BLaER1 treated with 17β-estradiol and CSF1 and Interleukin-3, amounts not matched to agents 10 nM and 100 nM (cell line): ENCODE results near the gene CHAF1B.
"Not testable (repeated sequence)": the region's sequence is repeated elsewhere in the genome, so short reads cannot be mapped to it uniquely, and the experiment has no call there.

Source experiments
- H3K27ac ChIP-seq, 11 experiments: shearing (Covaris generic); formaldehyde crosslinking; 2 replicates each; pipeline ENCODE4 v1.8.1; 2022
- H3K27me3 ChIP-seq, 11 experiments: shearing (Covaris generic); formaldehyde crosslinking; 2 replicates each; pipeline ENCODE4 v1.8.1; 2022
- H3K36me3 ChIP-seq, 11 experiments: shearing (Covaris generic); formaldehyde crosslinking; 2 replicates each; pipeline ENCODE4 v1.8.1; 2022
- H3K4me1 ChIP-seq, 10 experiments: shearing (Covaris generic); formaldehyde crosslinking; 2 replicates each; pipeline ENCODE4 v1.8.1; 2022
- H3K4me2 ChIP-seq, 11 experiments: shearing (Covaris generic); formaldehyde crosslinking; 2 replicates each; pipeline ENCODE4 v1.8.1; 2022
- H3K4me3 ChIP-seq, 10 experiments: shearing (Covaris generic); formaldehyde crosslinking; 2 replicates each; pipeline ENCODE4 v1.8.1; 2022
- H3K9ac ChIP-seq, 11 experiments: shearing (Covaris generic); formaldehyde crosslinking; 2 replicates each; pipeline ENCODE4 v1.8.1; 2022
- H3K9me3 ChIP-seq, 11 experiments: shearing (Covaris generic); formaldehyde crosslinking; replicated peaks in 1 of 11; 2 replicates each; pipeline ENCODE4 v1.8.1; 2022
- H4K20me1 ChIP-seq, 11 experiments: shearing (Covaris generic); formaldehyde crosslinking; 2 replicates each; pipeline ENCODE4 v1.8.1; 2022
- Cebpa-rat ChIP-seq, 11 experiments: shearing (Covaris generic); IDR thresholded peaks; 2 replicates each; pipeline ENCODE4 v1.8.1; 2022

CHAF1B gene

GRCh38 chr21:36396971-36397370 lies 11.8 kb downstream of the CHAF1B start:
- Histone ChIP-seq H3K27me3 (no peaks in the 10 kb centered on the region), H3K27ac (no peak overlapping the region), H3K4me3 (no peak overlapping the region), H3K4me1 (0 out of 20 replicates have a peak, but pooled peaks cover 0 to 2% (median 0%) of the 10 kb centered on the region in 10 experiments), H3K9ac (no peak overlapping the region), H3K4me2 (no peak overlapping the region), H3K9me3 (peaks cover 11 to 13% (median 12%) of the 10 kb centered on the region in 11 experiments; a peak in 21 of 22 replicates), H4K20me1 (no peaks in the 10 kb centered on the region), H3K36me3 (peaks cover 0 to 96% (median 91%) of the 10 kb centered on the region in 11 experiments; a peak in 20 of 22 replicates)
- TF ChIP-seq Cebpa-rat (IDR thresholded peaks at IDR 0.05): no peak

DNA sequence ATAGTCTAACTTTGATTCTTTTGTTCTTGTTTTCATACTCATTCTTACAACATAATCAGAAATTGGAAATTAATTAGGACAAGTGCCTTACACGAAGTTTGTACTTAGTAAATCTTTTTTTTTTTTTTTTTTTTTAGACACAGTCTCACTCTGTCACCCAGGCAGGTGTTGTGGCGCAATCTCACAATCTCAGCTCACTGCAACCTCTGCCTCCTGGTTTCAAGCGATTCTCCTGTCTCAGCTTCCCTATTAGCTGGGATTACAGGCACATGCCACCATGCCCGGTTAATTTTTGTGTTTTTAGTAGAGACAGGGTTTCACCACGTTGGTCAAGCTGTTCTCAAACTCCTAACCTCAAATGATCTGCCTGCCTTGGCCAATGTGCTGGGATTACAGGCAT lies 12.4 kb downstream of the CHAF1B start:
- H3K9ac ChIP-seq: no peak overlapping the region
- 0 out of 20 replicates have a peak, but pooled peaks cover 0 to 5% (median 0%) of the 10 kb centered on the region in 10 experiments for H3K4me1 ChIP-seq
- H4K20me1 ChIP-seq: no peaks in the 10 kb centered on the region
- no peak for TF ChIP-seq Cebpa-rat (IDR thresholded peaks at IDR 0.05)
- H3K27ac ChIP-seq: no peak overlapping the region
- no peak overlapping the region for H3K4me3 ChIP-seq
- no peaks in the 10 kb centered on the region for H3K27me3 ChIP-seq
- peaks cover 2 to 96% (median 91%) of the 10 kb centered on the region in 11 experiments; a peak in 21 of 22 replicates for H3K36me3 ChIP-seq
- H3K4me2 ChIP-seq: no peak overlapping the region
- peaks cover 4 to 6% (median 6%) of the 10 kb centered on the region in 11 experiments; a peak in 17 of 22 replicates for H3K9me3 ChIP-seq

DNA sequence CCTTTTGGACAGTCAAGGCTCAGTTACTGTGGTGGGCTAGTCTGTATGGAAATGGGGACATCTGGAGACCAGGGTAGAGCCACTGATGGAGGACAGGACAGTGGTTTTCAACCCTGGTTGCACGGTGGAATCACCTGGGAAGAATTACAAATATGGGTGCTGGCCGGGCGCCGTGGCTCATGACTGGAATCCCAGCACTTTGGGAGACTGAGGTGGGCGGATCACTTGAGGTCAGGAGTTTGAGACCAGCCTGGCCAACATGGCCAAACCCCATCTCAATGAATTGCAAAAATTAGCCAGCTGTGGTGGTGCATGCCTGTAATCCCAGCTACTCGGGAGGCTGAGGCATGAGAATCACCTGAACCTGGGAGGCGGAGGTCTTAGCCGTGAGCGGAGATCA lies 14.5 kb downstream of the CHAF1B start:
- H4K20me1 ChIP-seq, H3K4me3 ChIP-seq, H3K9ac ChIP-seq, H3K27ac ChIP-seq, H3K9me3 ChIP-seq, H3K4me2 ChIP-seq, H3K27me3 ChIP-seq, H3K4me1 ChIP-seq: not testable (repeated sequence)
- H3K36me3 ChIP-seq: peaks cover 12 to 94% (median 89%) of the 10 kb centered on the region in 11 experiments; a peak in 21 of 22 replicates

DNA sequence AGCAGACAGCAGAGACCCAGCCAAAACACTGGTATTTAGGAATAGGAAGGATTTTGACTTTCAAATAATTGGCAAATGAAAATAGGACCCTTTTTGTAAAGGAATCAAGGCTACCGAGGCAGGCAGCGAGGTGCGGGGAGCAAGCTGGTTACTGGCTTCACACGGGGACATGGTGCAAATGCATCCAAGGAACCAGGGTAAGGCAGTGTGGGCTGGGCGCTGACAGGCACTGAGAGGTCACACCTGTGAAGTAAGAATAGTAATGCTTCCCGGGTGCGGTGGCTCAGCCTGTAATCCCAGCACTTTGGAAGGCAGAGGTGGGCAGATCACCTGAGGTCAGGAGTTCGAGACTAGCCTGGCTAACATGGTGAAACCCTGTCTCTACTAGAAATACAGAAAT lies 15.5 kb downstream of the CHAF1B start:
- no peaks in the 10 kb centered on the region for H3K27me3 ChIP-seq
- H3K9ac ChIP-seq: no peak overlapping the region
- no peak overlapping the region for H3K4me3 ChIP-seq
- no peak for TF ChIP-seq Cebpa-rat (IDR thresholded peaks at IDR 0.05)
- no peak overlapping the region for H3K27ac ChIP-seq
- no peak overlapping the region for H3K4me2 ChIP-seq
- peaks cover 12 to 94% (median 87%) of the 10 kb centered on the region in 11 experiments; a peak in 21 of 22 replicates for H3K36me3 ChIP-seq
- H3K9me3 ChIP-seq: no peaks in the 10 kb centered on the region
- no peaks in the 10 kb centered on the region for H4K20me1 ChIP-seq
- H3K4me1 ChIP-seq: 0 out of 20 replicates have a peak, but pooled peaks cover 0 to 5% (median 0%) of the 10 kb centered on the region in 10 experiments

DNA sequence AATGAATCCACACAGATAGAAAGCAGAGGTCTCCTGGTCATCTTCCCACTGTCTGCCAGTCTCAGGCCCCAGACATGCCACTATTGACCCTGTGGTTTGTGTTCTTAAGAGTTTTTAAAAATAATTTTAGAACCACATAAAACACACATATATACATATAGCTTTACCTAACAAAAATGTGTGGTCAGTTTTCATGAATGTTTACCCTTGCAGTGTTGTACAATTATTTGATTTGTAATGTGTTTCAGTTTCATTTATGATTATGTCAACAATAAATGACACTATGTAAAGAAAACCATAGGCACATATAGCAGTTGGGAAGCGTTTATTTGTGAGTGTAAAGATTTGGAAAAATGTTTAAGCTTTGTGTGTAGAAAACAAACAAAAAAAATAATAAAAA lies 17.1 kb downstream of the CHAF1B start:
- Histone ChIP-seq H3K36me3 (peaks cover 12 to 94% (median 87%) of the 10 kb centered on the region in 11 experiments; a peak in 21 of 22 replicates), H3K4me3 (no peak overlapping the region), H3K9ac (no peak overlapping the region), H3K9me3 (no peaks in the 10 kb centered on the region), H3K4me1 (0 out of 20 replicates have a peak, but pooled peaks cover 0 to 5% (median 0%) of the 10 kb centered on the region in 10 experiments), H4K20me1 (no peaks in the 10 kb centered on the region), H3K27ac (no peak overlapping the region), H3K27me3 (no peaks in the 10 kb centered on the region), H3K4me2 (no peak overlapping the region)
- TF ChIP-seq Cebpa-rat (IDR thresholded peaks at IDR 0.05): no peak

- no peaks in the 10 kb centered on the region for H3K9me3 ChIP-seq
- peaks cover 12 to 94% (median 85%) of the 10 kb centered on the region in 11 experiments; a peak in 21 of 22 replicates for H3K36me3 ChIP-seq
- H3K4me2 ChIP-seq: no peak overlapping the region
- 0 out of 20 replicates have a peak, but pooled peaks cover 0 to 5% (median 0%) of the 10 kb centered on the region in 10 experiments for H3K4me1 ChIP-seq
- H3K9ac ChIP-seq: no peak overlapping the region
- H4K20me1 ChIP-seq: no peaks in the 10 kb centered on the region; a peak in 1 of 22 replicates
- H3K27me3 ChIP-seq: no peaks in the 10 kb centered on the region
- no peak overlapping the region for H3K4me3 ChIP-seq
- H3K27ac ChIP-seq: no peak overlapping the region
- no peak for TF ChIP-seq Cebpa-rat (IDR thresholded peaks at IDR 0.05)
Measured at GRCh38 chr21:36403713-36404112, 18.5 kb downstream of the CHAF1B start.

DNA sequence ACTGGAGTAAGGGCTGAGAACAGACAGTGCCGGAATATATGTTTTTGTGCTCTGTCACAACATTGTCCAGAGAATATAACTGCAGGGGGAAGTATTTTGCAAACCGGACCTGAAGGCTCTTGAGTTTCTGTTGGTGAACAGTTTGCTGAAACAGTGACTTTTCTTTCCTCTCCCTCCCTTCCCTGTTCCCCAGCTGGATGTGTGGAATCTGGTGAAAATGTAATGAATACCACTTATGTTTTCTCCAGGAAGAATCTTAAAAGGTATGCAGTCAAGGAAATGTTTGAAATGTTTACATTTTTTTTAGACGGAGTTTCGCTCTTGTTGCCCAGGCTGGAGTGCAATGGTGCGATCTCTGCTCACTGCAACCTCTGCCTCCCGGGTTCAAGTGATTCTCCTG lies 23.4 kb downstream of the CHAF1B start:
- TF ChIP-seq Cebpa-rat (IDR thresholded peaks at IDR 0.05): no peak
- no peaks in the 10 kb centered on the region for H3K27me3 ChIP-seq
- no peak overlapping the region for H3K4me3 ChIP-seq
- H3K27ac ChIP-seq: no peak overlapping the region
- no peaks in the 10 kb centered on the region for H3K9me3 ChIP-seq
- H3K9ac ChIP-seq: no peak overlapping the region
- H3K4me2 ChIP-seq: no peak overlapping the region
- no peaks in the 10 kb centered on the region; a peak in 2 of 22 replicates for H4K20me1 ChIP-seq
- peaks cover 14 to 99% (median 88%) of the 10 kb centered on the region in 11 experiments; a peak in 21 of 22 replicates for H3K36me3 ChIP-seq
- no peaks in the 10 kb centered on the region for H3K4me1 ChIP-seq

GRCh38 chr21:36411301-36411700 lies 26.1 kb downstream of the CHAF1B start:
- Histone ChIP-seq H3K4me1 (no peaks in the 10 kb centered on the region), H3K4me2 (no peak overlapping the region), H3K27me3 (no peaks in the 10 kb centered on the region), H3K36me3 (peaks cover 24 to 100% (median 92%) of the 10 kb centered on the region in 11 experiments), H3K27ac (no peak overlapping the region), H3K9me3 (no peaks in the 10 kb centered on the region), H3K4me3 (no peak overlapping the region), H4K20me1 (peaks cover 0 to 5% (median 0%) of the 10 kb centered on the region in 11 experiments; a peak in 3 of 22 replicates), H3K9ac (no peak overlapping the region)
- no peak for TF ChIP-seq Cebpa-rat (IDR thresholded peaks at IDR 0.05)

DNA sequence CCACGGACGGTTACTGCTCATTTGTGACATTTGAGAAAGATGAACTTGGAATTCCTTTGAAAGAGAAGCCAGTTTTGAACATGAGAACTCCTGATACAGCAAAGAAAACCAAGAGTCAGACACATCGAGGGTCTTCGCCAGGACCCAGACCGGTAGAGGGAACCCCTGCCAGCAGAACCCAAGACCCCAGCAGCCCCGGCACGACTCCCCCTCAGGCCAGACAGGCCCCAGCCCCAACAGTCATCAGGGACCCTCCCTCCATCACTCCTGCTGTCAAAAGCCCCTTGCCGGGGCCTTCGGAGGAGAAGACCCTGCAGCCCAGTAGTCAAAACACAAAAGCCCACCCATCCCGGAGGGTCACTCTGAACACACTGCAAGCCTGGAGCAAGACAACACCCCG lies 27.7 kb downstream of the CHAF1B start:
- Histone ChIP-seq H3K9me3 (no peaks in the 10 kb centered on the region), H4K20me1 (peaks cover 0 to 5% (median 0%) of the 10 kb centered on the region in 11 experiments; a peak in 2 of 22 replicates), H3K27ac (no peak overlapping the region), H3K27me3 (no peaks in the 10 kb centered on the region), H3K36me3 (peaks cover 27 to 100% (median 95%) of the 10 kb centered on the region in 11 experiments), H3K4me2 (no peak overlapping the region), H3K4me3 (no peak overlapping the region), H3K4me1 (no peaks in the 10 kb centered on the region), H3K9ac (no peak overlapping the region)
- TF ChIP-seq Cebpa-rat (IDR thresholded peaks at IDR 0.05): no peak

GRCh38 chr21:36415375-36415774 lies 30.2 kb downstream of the CHAF1B start:
- Histone ChIP-seq H3K27ac (no peak overlapping the region), H3K4me2 (no peak overlapping the region), H3K9ac (no peak overlapping the region), H3K4me3 (no peak overlapping the region), H3K36me3 (peaks cover 27 to 92% (median 81%) of the 10 kb centered on the region in 11 experiments), H3K27me3 (no peaks in the 10 kb centered on the region), H3K9me3 (no peaks in the 10 kb centered on the region), H4K20me1 (peaks cover 0 to 5% (median 0%) of the 10 kb centered on the region in 11 experiments; a peak in 3 of 22 replicates), H3K4me1 (no peaks in the 10 kb centered on the region)
- no peak for TF ChIP-seq Cebpa-rat (IDR thresholded peaks at IDR 0.05)
